GM13977 (cell line): ENCODE results near the gene PURB.

Experiments
- DNase-seq: peaks from one replicate; pipeline ENCODE4 v3.0.0; 2012; ENCODE audit warnings: low spot score
- CTCF ChIP-seq: IDR thresholded peaks from 2 replicates; pipeline ENCODE4 v1.5.1; 2012; ENCODE audit warnings: mild to moderate bottlenecking, control low read depth; ENCODE audit not compliant: insufficient read depth; ENCODE audit errors: extremely low read depth, missing control alignments
- in situ Hi-C: fragments of 300-500 bp; cut with MboI; formaldehyde crosslinking; loops from one replicate; pipeline ENCODE4 v1.12.0; 2022; ENCODE audit warnings: low sequenced_read_pairs, low pct_unique_long_range_greater_than_20kb, mixed read lengths, inconsistent platforms; ENCODE audit not compliant: unreplicated experiment

PURB gene

GRCh38 chr7:44920119-44920518 is 34.8 kb upstream of the PURB start:
- no peak for DNase-seq
- TF ChIP-seq CTCF, result no peak
- in situ Hi-C loops, result loop anchor here (10.0 kb wide), 1 partner anchor 325 kb away; no protein-coding TSS in a partner anchor

- no peak for DNase-seq
- in situ Hi-C loops, result no loop called here
- no peak for TF ChIP-seq CTCF
These were observed 32.7 kb upstream of the PURB start for GRCh38 chr7:44918029-44918428.

DNA sequence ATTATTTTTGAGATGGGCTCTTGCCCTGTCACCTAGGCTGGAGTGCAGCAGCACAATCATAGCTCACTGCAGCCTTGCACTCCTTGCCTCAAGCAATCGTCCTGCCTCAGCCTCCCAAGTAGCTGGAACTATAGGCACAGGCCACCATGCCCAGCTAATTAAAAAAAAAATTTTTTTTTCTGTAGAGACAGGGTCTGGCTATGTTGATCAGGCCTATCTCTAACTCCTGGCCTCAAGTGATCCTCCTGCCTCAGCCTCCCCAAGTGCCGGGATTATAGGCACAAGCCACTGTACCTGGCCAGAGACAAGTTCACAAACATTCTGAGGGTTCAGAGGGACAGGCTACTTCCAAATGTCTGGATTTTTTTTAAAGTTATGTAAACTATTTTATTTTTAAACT is 32.1 kb upstream of the PURB start:
- no peak for TF ChIP-seq CTCF
- in situ Hi-C loops, result no loop called here
- DNase-seq, result no peak

DNA sequence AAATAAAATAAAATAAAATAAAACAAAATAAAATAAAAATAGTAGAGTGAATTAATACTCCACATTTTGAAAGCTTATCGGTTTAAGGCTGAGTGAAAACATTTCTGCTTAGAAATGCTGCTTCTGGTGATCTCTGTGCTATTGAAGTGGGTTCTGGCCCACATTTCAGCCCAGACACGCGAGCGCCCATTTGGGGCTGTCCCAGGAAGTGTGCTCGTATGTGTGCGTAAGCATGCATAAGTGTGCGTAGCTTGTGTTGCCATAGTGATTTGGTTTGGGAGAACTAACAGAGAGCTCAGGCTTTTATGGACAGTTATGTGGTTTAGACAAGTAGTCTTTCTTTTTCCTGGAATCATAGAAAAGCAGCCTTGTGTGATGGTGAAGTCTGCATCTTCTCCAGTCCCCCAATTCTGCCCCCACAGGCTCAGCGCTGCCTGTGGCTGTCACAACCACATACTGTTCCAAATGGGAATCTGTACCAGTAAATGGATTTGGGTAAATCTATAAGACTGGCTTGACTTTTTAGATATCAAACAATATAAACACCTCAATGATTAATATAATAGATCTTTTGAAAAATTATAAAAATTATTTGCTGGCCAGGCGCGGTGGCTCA is 29.8 kb upstream of the PURB start:
- in situ Hi-C loops, result no loop called here
- DNase-seq, result peak; percentile 71
- no peak for TF ChIP-seq CTCF

GRCh38 chr7:44912775-44913347 is 27.5 kb upstream of the PURB start:
- DNase-seq, result no peak
- no peak for TF ChIP-seq CTCF
- in situ Hi-C loops, result no loop called here

- in situ Hi-C loops, result no loop called here
- DNase-seq, result no peak
- no peak for TF ChIP-seq CTCF
These were observed 26.6 kb upstream of the PURB start for GRCh38 chr7:44911911-44912310.
